Retinal pigment epithelial cell (primary cell): ENCODE measurements around the gene TSPAN14.

Experiments
- DNase-seq: peaks from one replicate; pipeline ENCODE4 v3.0.0-alpha.2; 2010; ENCODE audit warnings: low read depth
- H3K4me3 ChIP-seq: 2 replicates; pipeline ENCODE4 v1.5.1; 2011; ENCODE audit warnings: mild to moderate bottlenecking, low read length, control low read depth, moderate library complexity
- TF ChIP-seq, protein P1 (sequence below): conservative IDR thresholded peaks from 2 replicates; pipeline ENCODE4 v1.5.1; 2011; ENCODE audit warnings: low read depth, low read length, control low read depth, inconsistent platforms

Gene TSPAN14

DNA sequence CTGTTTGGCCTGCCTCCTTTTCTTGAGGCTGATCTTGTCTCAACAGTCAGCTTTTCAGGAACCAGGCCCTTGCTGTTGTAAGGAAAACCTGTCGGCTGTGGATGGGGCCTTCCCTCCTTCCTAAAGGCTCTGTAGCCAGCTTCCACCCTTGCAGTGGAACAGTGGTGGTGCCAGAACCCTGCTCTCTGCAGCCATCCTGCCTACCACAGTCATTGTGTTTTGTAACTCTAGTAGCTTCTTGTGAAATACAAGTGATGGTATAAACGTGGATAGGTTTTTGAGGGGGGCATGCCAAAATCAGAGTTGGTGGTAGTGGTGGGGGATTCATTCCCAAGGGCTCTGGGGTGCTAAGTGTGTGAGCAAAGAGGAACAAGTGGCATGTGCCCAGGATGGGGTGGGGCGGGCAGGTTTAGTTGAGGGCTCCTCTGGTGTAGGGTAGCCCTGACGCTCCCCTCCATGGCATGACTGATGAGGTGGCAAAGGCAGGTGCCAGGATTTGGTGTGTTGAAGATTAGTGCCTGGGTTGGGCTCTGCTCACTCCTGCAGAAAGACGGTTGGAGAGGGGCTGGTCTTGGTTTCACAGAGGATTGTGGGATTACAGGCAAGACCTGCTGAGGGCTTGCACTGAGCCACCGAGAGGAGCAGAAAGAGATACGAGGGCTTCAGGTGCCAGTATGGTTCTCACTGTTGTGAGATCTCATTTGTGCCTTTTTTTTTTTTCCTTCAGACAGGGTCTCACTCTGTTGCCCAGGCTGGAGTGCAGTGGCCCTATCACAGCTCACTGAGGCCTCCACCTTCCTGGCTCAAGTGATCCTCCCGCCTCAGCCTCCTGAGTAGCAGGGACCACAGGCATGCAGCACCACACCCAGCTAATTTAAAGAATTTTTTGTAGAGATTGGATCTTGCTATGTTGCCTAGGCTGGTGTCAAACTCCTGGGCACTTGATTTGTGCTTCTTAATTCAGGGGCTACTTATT, 7.4 kb downstream of the TSPAN14 start:
- H3K4me3 ChIP-seq: no peak overlapping the region
- no peak for DNase-seq
- TF ChIP-seq, protein P1, sequence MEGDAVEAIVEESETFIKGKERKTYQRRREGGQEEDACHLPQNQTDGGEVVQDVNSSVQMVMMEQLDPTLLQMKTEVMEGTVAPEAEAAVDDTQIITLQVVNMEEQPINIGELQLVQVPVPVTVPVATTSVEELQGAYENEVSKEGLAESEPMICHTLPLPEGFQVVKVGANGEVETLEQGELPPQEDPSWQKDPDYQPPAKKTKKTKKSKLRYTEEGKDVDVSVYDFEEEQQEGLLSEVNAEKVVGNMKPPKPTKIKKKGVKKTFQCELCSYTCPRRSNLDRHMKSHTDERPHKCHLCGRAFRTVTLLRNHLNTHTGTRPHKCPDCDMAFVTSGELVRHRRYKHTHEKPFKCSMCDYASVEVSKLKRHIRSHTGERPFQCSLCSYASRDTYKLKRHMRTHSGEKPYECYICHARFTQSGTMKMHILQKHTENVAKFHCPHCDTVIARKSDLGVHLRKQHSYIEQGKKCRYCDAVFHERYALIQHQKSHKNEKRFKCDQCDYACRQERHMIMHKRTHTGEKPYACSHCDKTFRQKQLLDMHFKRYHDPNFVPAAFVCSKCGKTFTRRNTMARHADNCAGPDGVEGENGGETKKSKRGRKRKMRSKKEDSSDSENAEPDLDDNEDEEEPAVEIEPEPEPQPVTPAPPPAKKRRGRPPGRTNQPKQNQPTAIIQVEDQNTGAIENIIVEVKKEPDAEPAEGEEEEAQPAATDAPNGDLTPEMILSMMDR: no peak

DNA sequence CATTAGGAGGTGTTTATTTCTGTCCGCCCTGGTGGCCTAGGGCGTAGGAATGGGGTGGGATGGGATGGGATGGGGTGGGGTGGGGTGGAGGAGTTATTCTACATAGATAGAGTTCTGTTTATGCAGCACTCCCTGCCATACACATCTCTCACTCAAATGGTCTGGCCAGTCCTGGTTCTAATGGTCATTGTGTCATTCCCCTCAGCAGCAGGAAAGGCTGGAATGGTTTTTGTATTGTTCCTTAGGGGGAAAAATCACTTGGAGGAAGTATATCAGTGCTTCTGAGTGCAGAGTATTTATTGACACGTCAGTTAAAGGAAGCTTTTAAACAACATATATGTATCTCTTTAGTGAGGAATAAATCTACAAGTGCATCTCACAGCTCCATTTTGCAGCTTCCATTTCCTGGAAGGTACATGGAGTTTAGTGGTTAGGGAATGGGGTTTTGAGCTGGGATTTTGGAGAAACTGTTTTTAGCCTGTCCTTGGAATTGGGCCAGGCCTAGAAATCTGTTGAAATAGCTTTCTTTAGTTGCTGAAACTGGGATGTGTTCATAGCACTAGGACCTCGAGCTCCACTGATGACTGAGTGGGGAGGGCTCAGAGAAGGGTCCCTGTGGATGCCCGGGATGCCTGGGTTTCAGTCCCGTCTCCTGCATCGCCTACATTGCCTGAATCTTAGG, 8.3 kb downstream of the TSPAN14 start:
- H3K4me3 ChIP-seq: no peak overlapping the region
- no peak for DNase-seq
- TF ChIP-seq, protein P1: no peak

DNA sequence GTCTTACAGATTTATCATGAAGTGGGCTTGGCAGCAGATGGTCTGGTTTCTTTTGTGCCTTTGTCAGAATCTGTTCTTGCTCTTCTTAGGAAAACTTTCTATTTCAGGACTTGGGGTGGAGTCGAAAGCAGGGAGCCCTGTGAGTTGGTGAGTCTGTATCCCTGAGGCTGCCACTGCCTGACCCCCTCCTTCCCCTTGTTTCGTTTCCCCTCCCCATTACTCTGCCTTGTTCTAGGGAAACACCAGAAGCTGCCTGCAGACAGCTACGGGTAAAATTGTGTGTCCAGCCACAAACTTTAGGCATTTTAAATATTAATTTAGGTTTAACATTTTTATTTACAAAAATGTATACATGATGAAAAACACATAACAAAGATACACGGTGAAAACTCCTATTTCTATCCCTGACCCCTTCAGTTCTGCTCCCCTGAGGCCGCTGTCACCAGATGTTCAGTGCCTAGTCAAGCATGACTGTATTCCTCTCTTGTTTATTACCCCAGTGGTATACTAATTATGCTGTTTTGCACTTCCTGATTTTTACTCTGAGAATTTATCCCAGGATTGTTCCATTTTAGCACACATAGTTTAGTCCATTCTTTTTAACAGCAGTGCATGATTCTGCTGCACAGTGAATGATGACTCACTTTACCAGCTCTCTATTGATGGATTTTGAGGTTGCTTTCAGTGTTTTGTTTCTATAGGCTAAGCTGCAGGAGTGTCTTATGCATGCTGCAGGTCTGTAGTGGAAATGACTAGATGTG, 9.1 kb downstream of the TSPAN14 start:
- H3K4me3 ChIP-seq: no peak overlapping the region
- TF ChIP-seq, protein P1: no peak
- no peak for DNase-seq

DNA sequence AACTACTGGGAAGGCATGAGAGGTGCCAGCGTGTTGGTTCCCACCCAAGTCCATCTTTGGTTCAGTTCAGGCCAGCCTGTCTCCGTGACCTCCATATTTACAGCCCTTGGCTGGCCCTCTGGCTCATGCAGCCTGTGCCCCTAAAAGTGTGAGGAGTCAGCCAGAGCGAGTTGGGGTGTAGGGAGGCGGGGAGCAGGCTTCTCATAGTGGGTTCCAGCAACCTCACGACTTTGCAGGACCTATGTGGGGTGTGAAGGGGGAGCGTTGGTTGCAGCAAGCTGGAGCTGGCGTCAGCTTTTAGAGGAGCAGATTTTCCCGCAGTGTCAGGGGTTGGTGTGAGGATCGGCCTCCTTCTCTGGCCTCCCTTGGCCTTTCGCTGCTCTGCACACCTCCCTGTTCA, 9.8 kb downstream of the TSPAN14 start:
- TF ChIP-seq, protein P1: no peak
- DNase-seq: no peak
- no peak overlapping the region for H3K4me3 ChIP-seq

DNA sequence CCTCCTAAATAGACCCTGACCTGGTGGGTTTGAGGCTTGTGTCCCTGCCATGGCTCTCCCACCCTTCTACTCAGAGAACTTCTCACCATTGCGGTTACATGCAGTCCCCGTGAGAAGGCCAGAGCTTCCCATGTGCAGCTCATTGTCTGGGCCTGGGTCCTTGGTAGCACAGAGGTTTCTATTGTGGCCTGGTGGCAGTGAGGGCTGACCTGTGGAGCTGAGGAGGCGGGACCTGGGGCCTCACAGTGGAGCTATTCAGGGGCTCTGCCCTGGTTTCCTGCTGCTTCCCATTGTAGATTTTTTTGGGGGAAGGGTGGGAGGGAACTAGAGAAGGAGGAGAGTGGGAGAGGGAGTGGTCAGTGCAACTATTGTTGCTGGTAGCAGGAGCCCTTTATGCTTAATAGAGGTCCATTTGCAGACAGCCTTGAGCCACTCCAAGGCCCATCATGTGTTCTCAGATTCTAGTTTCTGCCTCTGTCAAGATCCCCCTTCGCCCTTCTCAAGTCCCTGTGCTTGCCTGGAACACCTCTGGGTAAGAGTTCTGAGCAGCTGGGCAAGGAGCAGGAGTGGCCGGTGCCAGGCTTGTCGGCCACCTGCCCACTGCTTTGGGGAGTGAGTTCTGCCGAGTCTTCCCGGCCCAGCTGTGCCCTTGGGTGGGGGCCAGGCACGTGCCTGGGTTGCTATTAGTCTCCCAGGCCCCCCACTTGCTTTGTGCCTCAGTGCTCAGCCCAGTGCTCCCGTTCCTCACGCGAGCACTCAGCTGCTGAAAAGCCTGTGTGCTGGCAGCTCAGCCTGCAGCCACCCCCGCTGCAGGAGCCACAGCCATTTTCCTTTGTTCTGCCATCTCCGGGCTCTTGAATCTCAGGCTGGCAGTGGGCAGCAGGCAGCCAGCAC, 10.7 kb downstream of the TSPAN14 start:
- peak overlapping the region; percentile 8 for H3K4me3 ChIP-seq
- no peak for DNase-seq
- TF ChIP-seq, protein P1: no peak

DNA sequence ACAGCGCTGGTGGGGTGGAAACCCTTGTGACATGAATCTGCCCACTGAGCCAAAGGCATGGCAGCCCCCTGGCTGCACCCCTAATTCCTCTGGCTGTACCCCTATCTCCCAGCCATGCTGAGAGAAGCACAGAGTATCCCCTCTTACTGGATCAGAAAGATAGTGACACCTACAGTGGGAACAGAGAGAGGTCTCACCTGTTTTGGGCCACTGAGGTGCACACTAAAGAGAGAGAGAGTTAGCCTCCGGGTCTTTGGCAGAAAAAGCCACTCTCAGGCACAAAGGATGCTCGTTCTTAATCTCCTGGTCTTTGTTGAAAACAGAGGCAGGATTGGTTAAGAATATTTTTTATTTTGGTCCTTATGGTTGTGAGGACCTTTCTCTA, 11.3 kb downstream of the TSPAN14 start:
- TF ChIP-seq, protein P1: no peak
- DNase-seq: no peak
- H3K4me3 ChIP-seq: no peak overlapping the region
